T1000 (cell line): ENCODE data around the gene TRIM66.

Experiments used
- DNase-seq: peaks from one replicate; lab custom pipeline; 2025; ENCODE audit warnings: mixed read lengths; lab: John Stamatoyannopoulos, UW

Gene TRIM66

GRCh38 chr11:8682303-8683114 is at the start of gene TRIM66, which contains the start of gene RPL27A:
TRIM66 (minus strand) TSS chr11:8682665; CDS start chr11:8672274, 10,391 bp downstream.
RPL27A (plus strand) TSS chr11:8682792; CDS start chr11:8682814, 22 bp downstream.
- DNase-seq, result peak; percentile 90

- DNase-seq, result no peak
These were observed 49.3 kb upstream of the TRIM66 start for GRCh38 chr11:8731647-8732323.

GRCh38 chr11:8730697-8731020 is 48.2 kb upstream of the TRIM66 start:
- DNase-seq, result no peak

- no peak for DNase-seq
These were observed 47.6 kb upstream of the TRIM66 start for GRCh38 chr11:8729837-8730696.

- DNase-seq, result no peak
These were observed 46.6 kb upstream of the TRIM66 start for GRCh38 chr11:8729067-8729466.

- DNase-seq, result no peak
These were observed 46.1 kb upstream of the TRIM66 start for GRCh38 chr11:8728563-8728962.

- DNase-seq, result no peak
These were observed 43.9 kb upstream of the TRIM66 start for GRCh38 chr11:8726395-8726794.

- no peak for DNase-seq
These were observed 42.2 kb upstream of the TRIM66 start for GRCh38 chr11:8724682-8725081.

GRCh38 chr11:8723711-8724110 is 41.2 kb upstream of the TRIM66 start:
- no peak for DNase-seq

- no peak for DNase-seq
These were observed 40.3 kb upstream of the TRIM66 start for GRCh38 chr11:8722809-8723208.

- DNase-seq, result no peak
These were observed 39.4 kb upstream of the TRIM66 start for GRCh38 chr11:8721609-8722500.

- DNase-seq, result no peak
These were observed 38.6 kb upstream of the TRIM66 start for GRCh38 chr11:8720868-8721608.

GRCh38 chr11:8720352-8720751 is 37.9 kb upstream of the TRIM66 start:
- DNase-seq, result no peak

- DNase-seq, result no peak
These were observed 37.3 kb upstream of the TRIM66 start for GRCh38 chr11:8719721-8720120.

GRCh38 chr11:8719211-8719649 is 36.8 kb upstream of the TRIM66 start:
- DNase-seq, result peak; percentile 67

GRCh38 chr11:8717876-8718753 is 35.6 kb upstream of the TRIM66 start:
- peak; percentile 23 for DNase-seq

- no peak for DNase-seq
These were observed 35.0 kb upstream of the TRIM66 start for GRCh38 chr11:8717544-8717875.

- no peak for DNase-seq
These were observed 33.0 kb upstream of the TRIM66 start for GRCh38 chr11:8715501-8715900.

GRCh38 chr11:8714622-8715225 is 32.3 kb upstream of the TRIM66 start:
- DNase-seq, result no peak
